ENCODE measurements around the gene PDE6G.

- TF ChIP-seq TAF1 (IDR thresholded peaks at IDR 0.05; ENCODE audit: low read depth) (no peak), REST (IDR thresholded peaks at IDR 0.05; ENCODE audit: low read depth) (no peak), EP300 (IDR thresholded peaks at IDR 0.05; ENCODE audit: borderline replicate concordance) (no peak), RAD21 (IDR thresholded peaks at IDR 0.05; ENCODE audit: low read depth) (no peak), CEBPB (IDR thresholded peaks at IDR 0.05) (no peak)
- TF ChIP-seq, protein P1, sequence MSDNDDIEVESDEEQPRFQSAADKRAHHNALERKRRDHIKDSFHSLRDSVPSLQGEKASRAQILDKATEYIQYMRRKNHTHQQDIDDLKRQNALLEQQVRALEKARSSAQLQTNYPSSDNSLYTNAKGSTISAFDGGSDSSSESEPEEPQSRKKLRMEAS (IDR thresholded peaks at IDR 0.05) = no peak
These were observed 7.6 kb downstream of the PDE6G start for GRCh38 chr17:81648707-81649085.
